Measurements from ENCODE around the gene SETD5. TPM values are rescaled to one million over a fixed set of nuclear protein-coding genes. Genes with fewer than 3 reads are reported as not detected.

SETD5 gene
- total RNA-seq, 1 experiment from 2014 or later, result 18.4 TPM

GRCh38 chr3:9400616-9401015 is 3.2 kb downstream of the SETD5 start:
- peak overlapping the region; percentile 85 for H3K4me3 ChIP-seq
- no peak for DNase-seq
- H3K27me3 ChIP-seq, result no peaks in the 10 kb centered on the region
- H3K9me3 ChIP-seq, result no peaks in the 10 kb centered on the region
- H3K36me3 ChIP-seq, result peaks cover 11% of the 10 kb centered on the region

- H3K4me3 ChIP-seq, result peak overlapping the region; percentile 5; the same call in 1 of the 2 replicates
- H3K27me3 ChIP-seq, result no peaks in the 10 kb centered on the region
Measured at GRCh38 chr3:9401986-9402385, 4.6 kb downstream of the SETD5 start.

GRCh38 chr3:9402410-9403228 is 5.2 kb downstream of the SETD5 start:
- Histone ChIP-seq H3K27me3 (no peaks in the 10 kb centered on the region), H3K36me3 (peaks cover 11% of the 10 kb centered on the region), H3K9me3 (no peaks in the 10 kb centered on the region), H3K4me3 (no peak overlapping the region)
- no peak for DNase-seq

More at GRCh38 chr3:9401986-9402385, 4.6 kb downstream of the SETD5 start:
- no peaks in the 10 kb centered on the region for H3K9me3 ChIP-seq
- no peak for DNase-seq
- H3K36me3 ChIP-seq, result peaks cover 11% of the 10 kb centered on the region

DNA sequence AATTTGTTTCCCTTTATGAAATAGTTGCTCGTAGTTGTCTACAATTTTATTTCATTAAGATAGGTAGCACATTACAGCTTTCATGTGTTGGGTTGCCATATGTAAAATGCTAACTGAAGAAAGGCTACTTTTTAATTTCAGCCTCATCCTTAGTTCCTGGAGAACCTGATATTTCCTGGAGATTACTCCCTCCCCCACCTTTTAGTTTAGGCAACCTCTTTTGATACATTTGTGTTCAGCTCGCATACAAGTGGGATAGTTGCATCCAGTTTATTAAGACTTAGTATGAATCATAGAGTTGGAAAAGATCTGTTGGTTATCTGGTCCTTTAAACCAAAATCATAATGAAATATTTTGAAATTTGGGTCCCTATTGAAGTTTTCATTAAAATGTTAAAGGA is 6.0 kb downstream of the SETD5 start:
- no peak for DNase-seq
- H3K9me3 ChIP-seq, result no peaks in the 10 kb centered on the region
- no peaks in the 10 kb centered on the region for H3K27me3 ChIP-seq
- no peak overlapping the region for H3K4me3 ChIP-seq
- H3K36me3 ChIP-seq, result peaks cover 6% of the 10 kb centered on the region

- Histone ChIP-seq H3K36me3 (peaks cover 6% of the 10 kb centered on the region), H3K9me3 (peaks cover 5% of the 10 kb centered on the region), H3K27me3 (no peaks in the 10 kb centered on the region), H3K4me3 (no peak overlapping the region)
- DNase-seq, result no peak
Measured at GRCh38 chr3:9404680-9405079, 7.3 kb downstream of the SETD5 start.

DNA sequence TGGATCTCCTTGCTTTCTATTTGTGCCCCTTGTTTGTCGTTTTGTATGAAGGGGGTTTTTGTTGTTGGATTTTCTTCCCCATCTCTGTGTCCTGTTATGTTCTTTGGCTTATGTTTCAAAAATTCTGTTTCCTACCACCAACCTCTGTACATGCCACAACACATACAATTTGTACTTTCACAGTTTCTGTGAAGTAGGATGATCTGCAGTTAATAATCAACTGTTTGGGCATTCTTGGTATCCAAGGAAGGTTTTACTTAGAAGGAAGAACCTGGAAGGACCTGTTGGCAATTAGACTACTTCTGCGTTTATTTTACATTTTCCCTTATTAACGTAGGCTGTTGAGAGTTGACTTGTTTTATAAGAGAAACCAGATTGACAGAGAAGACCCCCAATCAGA is 8.3 kb downstream of the SETD5 start:
- no peaks in the 10 kb centered on the region for H3K27me3 ChIP-seq
- no peak overlapping the region for H3K4me3 ChIP-seq
- H3K36me3 ChIP-seq, result peaks cover 12% of the 10 kb centered on the region
- H3K9me3 ChIP-seq, result peaks cover 6% of the 10 kb centered on the region
- no peak for DNase-seq

DNA sequence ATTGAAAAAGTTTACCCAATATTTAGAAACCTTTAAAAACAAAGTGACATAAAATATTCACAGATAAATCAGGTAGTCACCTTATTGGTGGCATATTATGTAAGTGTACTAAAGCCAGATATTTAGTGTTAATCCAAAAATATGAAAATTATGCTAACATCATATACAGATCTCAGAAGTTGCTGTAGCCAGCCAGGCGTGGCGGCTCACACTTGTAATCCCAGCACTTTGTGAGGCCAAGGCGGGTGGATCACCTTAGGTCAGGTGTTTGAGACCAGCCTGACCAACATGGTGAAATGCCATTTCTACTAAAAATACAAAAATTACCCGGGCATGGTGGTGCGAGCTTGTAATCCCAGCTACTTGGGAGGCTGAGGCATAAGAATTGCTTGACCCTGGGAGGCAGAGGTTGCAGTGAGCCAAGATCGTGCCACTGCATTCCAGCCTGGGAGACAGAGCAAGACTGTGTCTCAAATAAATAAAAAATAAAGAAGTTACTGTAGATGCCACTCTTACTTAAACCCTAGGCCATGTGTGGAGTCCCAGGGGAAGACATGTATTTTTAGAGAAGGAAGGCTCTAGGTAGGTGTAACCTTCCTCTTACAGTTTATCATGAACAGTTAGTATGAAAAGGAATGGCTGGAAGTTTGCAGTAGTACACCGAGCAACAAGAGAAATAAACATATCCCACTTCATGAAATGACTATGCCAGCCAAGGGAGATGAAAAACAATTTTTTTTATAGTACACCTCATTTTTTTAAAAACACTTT is 9.6 kb downstream of the SETD5 start:
- peaks cover 12% of the 10 kb centered on the region for H3K36me3 ChIP-seq

DNA sequence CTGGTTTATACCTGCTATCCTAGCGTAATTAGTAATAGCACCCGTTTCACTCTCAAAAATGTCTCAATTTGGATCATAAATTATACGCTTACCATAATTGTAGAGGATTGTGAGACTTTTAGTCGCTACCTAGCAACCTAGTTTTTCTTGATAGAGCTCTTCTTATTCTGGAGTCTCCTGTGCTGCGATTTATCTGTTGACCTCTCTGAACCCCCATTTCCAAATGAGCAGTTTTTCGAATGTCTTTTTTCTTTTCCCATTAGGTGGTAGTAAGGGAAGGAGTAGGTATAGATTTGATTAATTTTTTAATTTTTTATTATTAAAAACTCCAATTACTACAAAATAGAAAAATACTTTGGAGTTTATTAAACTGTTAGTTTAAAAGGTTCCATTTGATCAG is 10.6 kb downstream of the SETD5 start:
- Histone ChIP-seq H3K4me3 (no peak overlapping the region), H3K36me3 (peaks cover 12% of the 10 kb centered on the region), H3K9me3 (peaks cover 6% of the 10 kb centered on the region), H3K27me3 (no peaks in the 10 kb centered on the region)
- no peak for DNase-seq

More for the DNA sequence above, 9.6 kb downstream of the SETD5 start:
- H3K9me3 ChIP-seq, result peaks cover 6% of the 10 kb centered on the region
- H3K4me3 ChIP-seq, result no peak overlapping the region
- no peak for DNase-seq
- H3K27me3 ChIP-seq, result no peaks in the 10 kb centered on the region

DNA sequence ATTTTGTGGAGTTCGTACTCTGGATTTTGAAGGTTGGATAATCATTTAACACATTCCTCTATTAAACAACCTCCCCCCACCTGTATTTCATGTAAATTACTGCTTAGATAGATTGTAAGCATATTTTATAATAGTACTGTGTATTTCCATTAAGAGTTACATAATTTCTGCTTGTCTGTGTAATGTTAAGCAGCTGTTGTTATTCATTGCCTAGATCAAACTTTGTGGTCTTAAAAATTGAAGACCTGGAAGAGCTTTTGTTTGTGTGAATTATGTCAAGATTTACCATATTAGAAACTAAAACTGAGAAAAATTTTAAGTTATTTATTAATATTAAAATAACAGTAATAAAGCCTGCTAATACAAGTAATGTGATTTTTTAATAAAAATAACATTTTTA is 11.1 kb downstream of the SETD5 start:
- Histone ChIP-seq H3K9me3 (peaks cover 6% of the 10 kb centered on the region), H3K27me3 (no peaks in the 10 kb centered on the region), H3K36me3 (peaks cover 12% of the 10 kb centered on the region), H3K4me3 (no peak overlapping the region)
- no peak for DNase-seq

- Histone ChIP-seq H3K36me3 (peaks cover 16% of the 10 kb centered on the region), H3K9me3 (peaks cover 6% of the 10 kb centered on the region), H3K27me3 (no peaks in the 10 kb centered on the region), H3K4me3 (no peak overlapping the region)
- DNase-seq, result no peak
Measured at GRCh38 chr3:9409981-9410854, 12.8 kb downstream of the SETD5 start.

- Histone ChIP-seq H3K4me3 (no peak overlapping the region), H3K36me3 (peaks cover 16% of the 10 kb centered on the region), H3K9me3 (peaks cover 6% of the 10 kb centered on the region), H3K27me3 (no peaks in the 10 kb centered on the region)
- DNase-seq, result no peak
Measured at GRCh38 chr3:9411302-9411701, 13.9 kb downstream of the SETD5 start.

GRCh38 chr3:9412293-9412692 is 14.9 kb downstream of the SETD5 start:
- DNase-seq, result no peak
- no peak overlapping the region for H3K4me3 ChIP-seq
- H3K27me3 ChIP-seq, result no peaks in the 10 kb centered on the region
- H3K36me3 ChIP-seq, result peaks cover 17% of the 10 kb centered on the region
- H3K9me3 ChIP-seq, result peaks cover 6% of the 10 kb centered on the region

GRCh38 chr3:9414826-9415225 is 17.4 kb downstream of the SETD5 start:
- no peaks in the 10 kb centered on the region for H3K27me3 ChIP-seq
- no peaks in the 10 kb centered on the region for H3K9me3 ChIP-seq
- H3K36me3 ChIP-seq, result peaks cover 13% of the 10 kb centered on the region
- DNase-seq, result no peak
- no peak overlapping the region for H3K4me3 ChIP-seq

GRCh38 chr3:9415485-9416138 is 18.2 kb downstream of the SETD5 start:
- no peak overlapping the region for H3K4me3 ChIP-seq
- no peaks in the 10 kb centered on the region for H3K27me3 ChIP-seq
- no peaks in the 10 kb centered on the region for H3K9me3 ChIP-seq
- H3K36me3 ChIP-seq, result peaks cover 9% of the 10 kb centered on the region
- no peak for DNase-seq

DNA sequence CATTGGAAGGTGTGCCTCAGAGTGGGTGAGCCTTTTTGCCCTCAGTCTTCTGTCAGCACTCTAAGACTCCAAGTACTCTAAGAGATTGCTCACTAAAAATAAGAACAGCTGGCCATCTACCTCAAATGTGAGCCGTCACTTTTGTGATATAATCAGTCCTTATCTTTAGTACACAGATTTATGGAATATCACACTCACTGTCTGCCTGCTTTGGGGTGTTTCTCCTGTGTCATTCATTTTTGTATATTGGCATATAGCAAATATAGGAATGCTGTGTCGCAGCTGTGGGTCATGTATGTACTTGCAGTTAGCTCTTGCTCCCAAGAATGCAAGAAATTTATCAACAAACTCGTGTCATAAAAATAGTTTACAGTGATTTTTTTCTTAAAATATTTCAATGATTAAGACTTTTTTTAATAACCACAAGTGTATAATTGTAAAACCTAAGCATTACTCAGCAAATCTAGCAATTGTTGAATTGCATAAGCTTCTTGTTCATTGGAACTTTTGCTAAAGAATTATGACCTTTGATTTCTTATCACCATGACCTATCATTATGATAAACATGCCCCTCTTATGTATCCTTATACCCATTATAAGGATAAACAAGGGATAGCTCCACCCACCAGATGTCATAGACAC is 18.8 kb downstream of the SETD5 start:
- no peaks in the 10 kb centered on the region for H3K9me3 ChIP-seq
- H3K36me3 ChIP-seq, result peaks cover 9% of the 10 kb centered on the region
- DNase-seq, result no peak
- H3K4me3 ChIP-seq, result no peak overlapping the region
- H3K27me3 ChIP-seq, result no peaks in the 10 kb centered on the region

Measured in MG63 (cell line).